Hepatocyte (in vitro differentiated cells): ENCODE data around the gene HMGXB3. TPM values are rescaled to one million over a fixed set of nuclear protein-coding genes. Genes with fewer than 3 reads are reported as not detected.

Source experiments
- DNase-seq: peaks from one replicate; pipeline ENCODE4 v3.0.0-alpha.2; 2016; ENCODE audit warnings: low spot score
- H2AFZ ChIP-seq: fragments of 200-600 bp; sonication (generic); 2 replicates; pipeline ENCODE4 v1.6.0; 2016; ENCODE audit warnings: antibody characterized with exemption, mild to moderate bottlenecking
- H3K27ac ChIP-seq: fragments of 200-600 bp; sonication (generic); 2 replicates; pipeline ENCODE4 v1.5.1; 2016; ENCODE audit warnings: mild to moderate bottlenecking
- H3K27me3 ChIP-seq: fragments of 200-600 bp; sonication (generic); 2 replicates; pipeline ENCODE4 v1.6.1; 2016
- H3K36me3 ChIP-seq: fragments of 200-600 bp; sonication (generic); replicated peaks from 2 replicates; pipeline ENCODE4 v1.5.1; 2016; ENCODE audit warnings: low read depth; ENCODE audit not compliant: insufficient read depth
- H3K4me1 ChIP-seq: fragments of 200-600 bp; sonication (generic); 2 replicates; pipeline ENCODE4 v1.5.1; 2016; ENCODE audit warnings: mild to moderate bottlenecking, moderate library complexity; ENCODE audit not compliant: insufficient read depth
- H3K4me2 ChIP-seq: fragments of 200-600 bp; sonication (generic); 2 replicates; pipeline ENCODE4 v1.6.0; 2016
- H3K4me3 ChIP-seq: fragments of 200-600 bp; sonication (generic); 2 replicates; pipeline ENCODE4 v1.5.1; 2016; ENCODE audit warnings: mild to moderate bottlenecking
- H3K79me2 ChIP-seq: fragments of 200-600 bp; sonication (generic); 2 replicates; pipeline ENCODE4 v1.6.0; 2017; ENCODE audit warnings: mild to moderate bottlenecking
- H3K9me2 ChIP-seq: fragments of 200-600 bp; sonication (generic); replicated peaks from 2 replicates; pipeline ENCODE4 v1.6.0; 2017; ENCODE audit warnings: mild to moderate bottlenecking; ENCODE audit not compliant: insufficient read depth
- H3K9me3 ChIP-seq: fragments of 200-600 bp; sonication (generic); 2 replicates; pipeline ENCODE4 v1.5.1; 2016; ENCODE audit warnings: low read depth, mild to moderate bottlenecking
- H4K20me1 ChIP-seq: fragments of 200-600 bp; sonication (generic); 2 replicates; pipeline ENCODE4 v1.6.0; 2016; ENCODE audit warnings: mild to moderate bottlenecking; ENCODE audit not compliant: insufficient read depth, poor library complexity, severe bottlenecking
- EZH2 ChIP-seq: fragments of 200-600 bp; sonication (generic); IDR thresholded peaks from 2 replicates; pipeline ENCODE4 v1.6.1; 2016; ENCODE audit warnings: antibody characterized with exemption, mild to moderate bottlenecking, borderline replicate concordance
- EZH2phosphoT487 ChIP-seq: fragments of 200-600 bp; sonication (generic); IDR thresholded peaks from one replicate; pipeline ENCODE4 v1.6.1; 2018; ENCODE audit warnings: antibody characterized with exemption, mild to moderate bottlenecking, low read depth, moderate library complexity; ENCODE audit not compliant: unreplicated experiment, severe bottlenecking
- WGBS: methylation state at CpG from one replicate; pipeline ENCODE4 v1.1.6; 2016; ENCODE audit warnings: low lambda C conversion rate; ENCODE audit errors: missing lambda C conversion rate; 5-methylcytosine and 5-hydroxymethylcytosine counted together
- polyA plus RNA-seq: library from polyadenylated mRNA; unstranded; fragments of >200 nt; fragmentation: Nextera tagmentation; extraction: Ambion mirVana; gene quantifications from 2 replicates; pipeline ENCODE4 v1.2.1, GENCODE V29; 2016
- total RNA-seq: library from RNA; depleted of rRNA; stranded (reverse); fragments of >200 nt; gene quantifications from 2 replicates; pipeline ENCODE4 v1.2.3, GENCODE V29; 2014
- TF ChIP-seq, protein P1 (sequence below): fragments of 200-600 bp; sonication (generic); IDR thresholded peaks from 2 replicates; pipeline ENCODE4 v1.5.1; 2016; ENCODE audit warnings: antibody characterized with exemption, mild to moderate bottlenecking; ENCODE audit not compliant: poor library complexity

The HMGXB3 gene
- total and polyA plus RNA-seq, 2 experiments from 2014 or later, result 24.6 to 47.5 TPM

GRCh38 chr5:150017226-150018005 lies 16.9 kb downstream of the HMGXB3 start:
- Histone ChIP-seq H3K4me2 (no peak overlapping the region), H3K27ac (peak overlapping the region; percentile 27), H3K9me3 (peaks cover 7% of the 10 kb centered on the region), H2AFZ (no peak overlapping the region), H3K27me3 (no peaks in the 10 kb centered on the region), H3K4me3 (no peak overlapping the region), H3K9me2 (no peaks in the 10 kb centered on the region), H3K4me1 (no peaks in the 10 kb centered on the region), H4K20me1 (no peaks in the 10 kb centered on the region), H3K36me3 (peaks cover 9% of the 10 kb centered on the region), H3K79me2 (peaks cover 16% of the 10 kb centered on the region)
- TF ChIP-seq EZH2, result no peak
- no peak for TF ChIP-seq EZH2phosphoT487
- TF ChIP-seq, protein P1, sequence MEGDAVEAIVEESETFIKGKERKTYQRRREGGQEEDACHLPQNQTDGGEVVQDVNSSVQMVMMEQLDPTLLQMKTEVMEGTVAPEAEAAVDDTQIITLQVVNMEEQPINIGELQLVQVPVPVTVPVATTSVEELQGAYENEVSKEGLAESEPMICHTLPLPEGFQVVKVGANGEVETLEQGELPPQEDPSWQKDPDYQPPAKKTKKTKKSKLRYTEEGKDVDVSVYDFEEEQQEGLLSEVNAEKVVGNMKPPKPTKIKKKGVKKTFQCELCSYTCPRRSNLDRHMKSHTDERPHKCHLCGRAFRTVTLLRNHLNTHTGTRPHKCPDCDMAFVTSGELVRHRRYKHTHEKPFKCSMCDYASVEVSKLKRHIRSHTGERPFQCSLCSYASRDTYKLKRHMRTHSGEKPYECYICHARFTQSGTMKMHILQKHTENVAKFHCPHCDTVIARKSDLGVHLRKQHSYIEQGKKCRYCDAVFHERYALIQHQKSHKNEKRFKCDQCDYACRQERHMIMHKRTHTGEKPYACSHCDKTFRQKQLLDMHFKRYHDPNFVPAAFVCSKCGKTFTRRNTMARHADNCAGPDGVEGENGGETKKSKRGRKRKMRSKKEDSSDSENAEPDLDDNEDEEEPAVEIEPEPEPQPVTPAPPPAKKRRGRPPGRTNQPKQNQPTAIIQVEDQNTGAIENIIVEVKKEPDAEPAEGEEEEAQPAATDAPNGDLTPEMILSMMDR, result no peak
- 87% methylated on average over 6 of the region's 6 CpGs for WGBS
- DNase-seq, result no peak

DNA sequence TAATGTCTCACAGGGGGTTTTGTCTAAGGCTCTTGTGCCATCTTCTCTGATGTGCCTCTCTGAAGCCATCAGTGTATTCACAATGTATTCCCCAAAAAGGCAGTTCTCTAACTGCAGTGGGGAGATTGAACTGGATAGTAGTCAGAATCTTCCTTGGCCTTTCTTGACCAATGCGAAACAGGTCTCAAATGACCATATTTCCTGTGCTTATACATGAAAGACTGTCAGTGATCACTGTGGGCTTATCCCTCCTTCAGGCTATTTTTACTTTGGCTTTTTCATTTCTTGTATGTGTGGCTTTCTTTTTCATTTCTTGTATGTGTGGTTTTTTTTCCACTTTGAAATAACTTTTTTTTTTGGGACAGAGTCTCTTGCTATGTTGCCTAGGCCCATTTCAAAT lies 19.7 kb downstream of the HMGXB3 start:
- WGBS, result 100% methylated on average over 1 of the region's 1 CpG
- DNase-seq, result no peak
- Histone ChIP-seq H3K79me2 (peaks cover 10% of the 10 kb centered on the region), H3K4me1 (no peaks in the 10 kb centered on the region), H3K4me2 (no peak overlapping the region), H3K9me2 (no peaks in the 10 kb centered on the region), H3K36me3 (peaks cover 5% of the 10 kb centered on the region), H3K4me3 (no peak overlapping the region), H4K20me1 (no peaks in the 10 kb centered on the region), H3K27me3 (no peaks in the 10 kb centered on the region), H3K27ac (no peak overlapping the region), H2AFZ (no peak overlapping the region), H3K9me3 (peaks cover 6% of the 10 kb centered on the region)
- TF ChIP-seq, protein P1, result no peak
- TF ChIP-seq EZH2phosphoT487 (no peak), EZH2 (no peak)

GRCh38 chr5:150021491-150022157 lies 21.1 kb downstream of the HMGXB3 start:
- H3K9me3 ChIP-seq, result no peaks in the 10 kb centered on the region
- H3K27ac ChIP-seq, result peak overlapping the region; percentile 23
- H3K4me3 ChIP-seq, result no peak overlapping the region
- peaks cover 3% of the 10 kb centered on the region for H3K79me2 ChIP-seq
- TF ChIP-seq, protein P1, result no peak
- TF ChIP-seq EZH2phosphoT487 (no peak), EZH2 (no peak)
- DNase-seq, result no peak
- H3K4me2 ChIP-seq, result no peak overlapping the region
- H3K4me1 ChIP-seq, result peaks cover 5% of the 10 kb centered on the region
- peaks cover 5% of the 10 kb centered on the region for H3K36me3 ChIP-seq
- no peaks in the 10 kb centered on the region for H4K20me1 ChIP-seq
- no peak overlapping the region for H2AFZ ChIP-seq
- H3K9me2 ChIP-seq, result no peaks in the 10 kb centered on the region
- no peaks in the 10 kb centered on the region for H3K27me3 ChIP-seq
- whole genome bisulfite sequencing, result 89% methylated on average over 13 of the region's 13 CpGs
